Right forelimb (tissue), 1 donor: ENCODE measurements around the gene ZNF709.
"Not testable (repeated sequence)": the region's sequence is repeated elsewhere in the genome, so short reads cannot be mapped to it uniquely, and the experiment has no call there.

Experiments used
- DNase-seq: peaks from one replicate; pipeline ENCODE4 v3.0.0-alpha.2; 2018

The ZNF709 gene

DNA sequence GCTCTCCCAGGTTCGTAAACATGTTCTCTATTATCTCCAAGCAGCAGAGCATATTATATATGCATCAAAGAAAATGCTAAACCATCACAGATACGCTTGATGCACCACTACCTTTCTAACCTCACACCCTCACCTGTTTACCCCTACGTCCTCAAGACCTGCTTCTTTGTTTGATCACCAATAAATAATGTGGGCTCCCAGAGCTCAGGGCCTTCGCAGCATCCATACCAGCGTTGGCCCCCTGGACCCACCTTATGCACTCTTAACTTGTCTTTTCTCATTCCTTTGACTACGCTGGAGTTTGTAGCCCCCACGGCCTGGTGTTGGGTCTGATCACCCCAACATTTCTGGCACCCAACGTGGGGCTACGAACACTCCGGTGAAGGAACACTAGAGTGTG lies 33.8 kb downstream of the ZNF709 start:
- no peak for DNase-seq

DNA sequence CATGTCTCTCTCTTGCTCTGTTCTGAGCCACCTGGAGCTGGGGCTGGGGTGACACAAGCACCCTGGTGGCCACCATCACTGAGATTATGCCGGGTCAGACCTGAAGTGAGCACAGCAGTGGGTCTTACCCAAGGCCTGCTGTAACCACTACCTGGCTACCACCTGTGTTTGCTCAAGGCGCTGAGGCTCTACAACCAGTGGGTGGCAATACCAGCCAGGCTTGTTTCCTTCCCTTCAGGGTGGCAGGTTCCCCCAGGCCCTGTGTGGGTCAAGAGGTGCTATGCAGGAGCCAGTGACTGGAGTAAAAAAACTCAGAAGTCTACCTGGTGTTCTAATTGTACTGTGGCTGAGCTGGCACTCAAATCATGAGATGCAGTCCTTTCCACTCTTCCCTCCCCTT lies 35.8 kb downstream of the ZNF709 start:
- DNase-seq = no peak

DNA sequence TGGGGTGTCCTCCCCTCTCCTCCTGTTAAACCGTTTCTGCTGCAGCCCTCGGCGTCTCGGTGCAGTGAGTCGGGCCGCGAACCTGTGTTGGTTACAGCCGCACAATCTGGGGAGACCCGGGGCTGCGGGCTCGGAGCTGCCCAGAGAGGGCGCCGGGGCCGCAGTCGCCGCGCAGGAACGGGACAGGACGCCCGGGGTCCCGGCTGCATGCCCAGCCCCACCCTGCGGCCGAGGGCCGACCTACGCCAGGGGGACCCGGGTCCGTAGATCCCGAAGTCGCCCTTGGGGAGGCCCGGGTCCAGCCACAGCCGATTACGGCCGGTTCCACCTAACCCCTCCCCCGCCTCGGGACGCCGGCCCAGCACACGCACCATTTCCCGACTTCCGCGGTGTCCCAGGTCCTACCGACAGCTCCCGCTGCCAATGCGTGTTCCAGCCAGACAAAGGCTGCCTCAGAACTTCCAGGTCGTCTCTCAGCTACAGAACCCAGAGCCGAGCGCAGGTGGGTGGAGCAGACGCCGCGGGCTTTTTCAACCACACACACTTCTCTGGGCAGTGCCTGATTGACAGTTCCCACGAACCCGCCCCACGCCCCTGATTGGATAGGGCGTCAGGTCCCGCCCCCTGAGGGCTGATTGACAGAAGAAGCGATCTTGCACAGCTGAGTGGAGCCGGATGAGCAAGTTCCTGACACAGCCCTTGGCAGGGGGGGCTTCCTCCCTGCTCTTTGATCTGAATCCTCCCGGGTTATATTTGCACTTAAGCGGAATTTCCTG lies 43.9 kb downstream of the ZNF709 start, which contains the start of gene ZNF443:
ZNF443 (minus strand) TSS at position 481 of the 776 bp plus-strand sequence; CDS start at position 374, 107 bp downstream.
- peak; percentile 100 for DNase-seq

DNA sequence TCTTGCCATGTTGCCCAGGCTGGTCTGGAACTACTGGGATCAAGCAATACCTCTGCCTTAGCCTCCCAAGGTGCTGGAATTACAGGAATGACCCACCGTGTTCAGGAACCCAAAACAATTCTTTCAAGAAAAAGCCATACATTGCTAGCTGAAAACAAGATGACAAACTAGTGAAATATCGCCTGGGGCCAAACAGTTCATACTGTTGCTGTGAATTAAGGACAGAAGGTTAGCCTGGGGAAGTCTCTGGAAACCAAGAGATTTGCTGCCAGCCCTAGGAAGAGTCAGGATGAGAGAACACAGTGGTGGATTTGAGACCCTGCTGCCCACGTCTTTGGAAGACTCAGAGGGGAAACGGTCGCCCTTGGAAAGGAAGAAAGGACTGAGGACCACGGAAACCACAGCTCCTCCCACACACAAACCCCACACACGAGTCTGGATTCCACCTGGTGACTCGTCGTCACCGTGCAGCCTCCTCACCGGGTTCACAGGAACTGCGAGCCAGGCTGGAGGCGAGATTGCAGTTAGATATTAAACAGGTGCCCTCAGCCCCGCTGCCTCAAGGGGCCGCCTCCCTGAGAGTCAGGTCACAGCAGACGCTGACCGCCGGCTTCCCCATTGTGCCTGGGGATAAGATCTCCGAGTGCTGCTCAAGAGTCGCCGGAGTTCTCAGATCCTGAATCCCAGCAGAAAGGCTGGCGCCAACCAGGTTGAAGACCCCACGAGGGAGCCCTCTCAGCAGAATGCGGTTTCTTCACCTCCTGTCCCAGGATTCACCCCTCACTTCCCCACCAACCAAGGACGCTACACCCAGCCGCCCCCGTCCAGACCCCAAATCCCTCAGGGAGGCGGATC lies 44.7 kb downstream of the ZNF709 start:
- not testable (repeated sequence) for DNase-seq

DNA sequence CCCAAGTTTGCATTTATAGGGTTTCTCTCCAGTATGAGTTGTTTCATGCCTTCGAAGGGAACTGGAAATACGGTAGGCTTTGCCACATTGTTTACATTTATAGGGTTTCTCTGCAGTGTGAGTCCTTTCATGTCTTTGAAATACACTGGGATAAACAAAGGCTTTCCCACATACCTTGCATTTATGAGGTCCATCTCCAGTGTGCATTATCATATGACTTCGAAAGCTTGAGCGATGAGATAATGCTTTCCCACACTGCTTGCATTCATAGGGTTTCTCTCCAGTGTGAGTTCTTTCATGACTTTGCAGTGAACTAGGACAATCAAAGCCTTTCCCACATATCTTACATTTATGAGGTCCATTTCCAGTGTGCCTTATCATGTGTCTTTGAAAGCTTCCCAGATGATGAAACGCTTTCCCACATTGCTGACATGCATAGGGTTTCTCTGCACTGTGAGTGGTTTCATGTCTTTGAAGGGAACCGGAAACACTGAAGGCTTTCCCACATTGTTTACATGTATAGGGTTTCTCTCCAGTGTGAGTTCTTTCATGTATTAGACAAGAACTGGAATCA lies 53.8 kb downstream of the ZNF709 start:
- not testable (repeated sequence) for DNase-seq

DNA sequence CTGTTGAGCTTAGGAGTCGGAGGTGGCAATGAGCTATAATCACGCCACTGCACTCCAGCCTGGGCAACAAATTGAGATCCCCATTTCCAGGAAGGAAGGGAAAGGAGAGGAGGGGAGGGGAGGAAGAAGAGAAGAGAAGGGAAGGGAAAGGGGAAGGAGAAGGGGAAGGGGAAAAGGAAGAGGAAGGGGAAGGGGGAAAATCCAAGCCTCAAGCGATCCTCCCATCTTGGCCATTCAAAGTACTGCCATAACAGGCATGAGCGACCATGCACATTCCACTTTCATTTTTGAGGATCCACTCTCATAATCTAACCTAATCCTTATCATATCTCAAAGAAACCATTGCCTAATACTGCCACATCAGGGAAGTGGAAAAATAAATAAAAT lies 58.7 kb downstream of the ZNF709 start:
- DNase-seq = no peak

DNA sequence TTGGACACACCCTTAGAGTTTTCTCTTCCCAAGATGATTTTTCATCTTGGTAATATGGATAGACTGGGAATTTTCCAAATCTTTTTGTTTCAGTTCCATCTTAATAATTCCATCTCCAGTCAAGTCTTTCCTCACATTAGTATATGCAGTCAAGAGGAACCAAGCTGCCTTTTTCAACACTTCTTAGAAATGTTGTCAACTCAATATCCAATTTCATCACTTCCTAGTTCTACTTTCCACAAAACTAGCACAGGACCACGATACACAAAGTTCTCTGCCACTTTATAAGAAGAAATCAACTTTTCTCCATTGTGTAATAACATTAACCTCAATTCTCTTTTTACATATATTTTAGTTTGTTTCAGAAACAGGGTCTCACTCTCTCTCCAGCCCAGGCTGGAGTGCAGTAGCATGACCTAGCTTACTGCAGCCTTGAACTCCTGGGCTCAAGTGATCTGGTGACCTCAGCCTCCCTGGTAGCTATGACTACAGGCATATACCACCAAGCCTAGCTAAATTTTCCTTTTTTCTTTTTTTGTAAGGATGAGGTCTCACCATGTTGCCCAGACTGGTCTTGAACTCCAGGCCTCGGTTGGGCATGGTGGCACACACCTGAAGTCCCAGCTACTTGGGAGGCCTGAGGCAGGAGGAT lies 59.3 kb downstream of the ZNF709 start:
- DNase-seq = no peak

DNA sequence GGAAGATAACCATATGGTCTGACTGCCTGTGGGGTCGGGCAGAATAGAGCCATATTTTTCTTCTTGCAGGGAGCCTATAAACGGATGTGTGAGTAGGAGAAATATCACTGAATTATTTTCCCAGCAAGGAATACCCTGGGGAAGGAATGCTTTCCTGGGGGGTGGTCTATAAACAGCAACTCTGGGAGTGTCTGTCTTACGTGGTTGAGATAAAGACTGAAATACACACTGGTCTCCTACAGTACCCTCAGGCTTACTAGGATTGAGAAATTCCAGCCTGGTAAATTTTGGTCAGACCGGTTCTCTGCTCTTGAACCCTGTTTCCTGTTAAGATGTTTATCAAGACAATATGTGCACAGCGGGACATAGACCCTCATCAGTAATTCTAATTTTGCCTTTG lies 67.3 kb downstream of the ZNF709 start:
- DNase-seq = not testable (repeated sequence)

DNA sequence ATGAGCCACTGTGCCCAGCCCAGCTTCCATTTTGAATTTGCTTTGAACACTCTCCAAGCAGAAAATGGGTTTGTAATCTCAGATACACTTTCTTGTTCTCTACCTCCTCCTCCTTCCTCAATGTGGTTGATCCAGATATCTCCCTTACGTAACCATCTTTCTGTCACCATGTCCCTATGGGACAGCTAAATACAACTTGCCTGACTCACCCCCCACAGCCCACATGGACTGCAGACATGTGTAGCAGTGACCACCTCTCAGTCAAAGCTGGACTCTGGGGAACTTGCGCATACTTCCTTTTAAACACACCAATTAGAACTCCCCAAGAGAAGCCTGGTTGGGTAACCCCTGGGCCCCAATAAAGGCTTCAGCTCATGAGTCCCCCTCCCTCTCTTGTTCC lies 72.7 kb downstream of the ZNF709 start:
- no peak for DNase-seq
